ENCODE data around the gene MDC1.
"Not testable (repeated sequence)": the region's sequence is repeated elsewhere in the genome, so short reads cannot be mapped to it uniquely, and the experiment has no call there.

Gene MDC1

DNA sequence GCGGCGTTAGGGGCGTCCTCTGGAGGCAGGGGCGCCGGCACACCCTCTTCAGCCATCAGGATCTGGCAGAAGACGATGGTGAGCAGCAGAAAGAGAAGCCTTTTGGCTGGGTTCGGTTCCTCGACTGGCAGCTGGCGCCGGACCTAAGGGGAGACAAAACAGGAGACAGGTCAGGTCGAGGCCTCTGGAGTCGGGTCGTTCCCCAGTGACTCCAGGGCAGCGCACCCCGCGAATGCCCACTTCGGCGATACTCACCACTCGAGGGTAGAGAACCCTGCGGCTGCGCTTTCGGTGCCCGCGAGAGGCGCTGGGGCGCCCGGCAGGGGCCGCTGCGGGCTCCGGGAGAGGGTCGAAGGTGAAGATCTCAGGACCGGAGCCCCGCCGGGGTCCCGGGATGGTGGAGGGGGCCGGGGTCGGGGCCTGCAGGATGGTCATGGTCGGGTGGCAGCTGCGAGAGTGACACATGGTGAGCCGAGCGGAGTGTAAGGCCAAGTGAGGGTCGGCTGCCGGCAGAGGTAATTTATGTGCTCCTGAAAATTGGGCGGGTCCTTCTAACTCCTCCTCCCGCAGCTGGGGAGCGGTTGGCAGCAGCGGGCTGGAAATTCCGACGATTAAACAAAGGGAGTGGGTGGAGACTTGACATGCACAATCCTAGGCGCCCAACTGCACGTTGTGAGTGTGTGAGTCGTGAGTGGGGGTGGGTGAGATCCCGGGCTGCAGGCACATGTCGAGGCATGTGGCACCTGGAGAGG, 27.1 kb upstream of the MDC1 start, which contains the start of gene IER3:
IER3 (minus strand) TSS at position 494 of the 752 bp plus-strand sequence; CDS start at position 465, 29 bp downstream.
- peak; percentile 77 for DNase-seq

DNA sequence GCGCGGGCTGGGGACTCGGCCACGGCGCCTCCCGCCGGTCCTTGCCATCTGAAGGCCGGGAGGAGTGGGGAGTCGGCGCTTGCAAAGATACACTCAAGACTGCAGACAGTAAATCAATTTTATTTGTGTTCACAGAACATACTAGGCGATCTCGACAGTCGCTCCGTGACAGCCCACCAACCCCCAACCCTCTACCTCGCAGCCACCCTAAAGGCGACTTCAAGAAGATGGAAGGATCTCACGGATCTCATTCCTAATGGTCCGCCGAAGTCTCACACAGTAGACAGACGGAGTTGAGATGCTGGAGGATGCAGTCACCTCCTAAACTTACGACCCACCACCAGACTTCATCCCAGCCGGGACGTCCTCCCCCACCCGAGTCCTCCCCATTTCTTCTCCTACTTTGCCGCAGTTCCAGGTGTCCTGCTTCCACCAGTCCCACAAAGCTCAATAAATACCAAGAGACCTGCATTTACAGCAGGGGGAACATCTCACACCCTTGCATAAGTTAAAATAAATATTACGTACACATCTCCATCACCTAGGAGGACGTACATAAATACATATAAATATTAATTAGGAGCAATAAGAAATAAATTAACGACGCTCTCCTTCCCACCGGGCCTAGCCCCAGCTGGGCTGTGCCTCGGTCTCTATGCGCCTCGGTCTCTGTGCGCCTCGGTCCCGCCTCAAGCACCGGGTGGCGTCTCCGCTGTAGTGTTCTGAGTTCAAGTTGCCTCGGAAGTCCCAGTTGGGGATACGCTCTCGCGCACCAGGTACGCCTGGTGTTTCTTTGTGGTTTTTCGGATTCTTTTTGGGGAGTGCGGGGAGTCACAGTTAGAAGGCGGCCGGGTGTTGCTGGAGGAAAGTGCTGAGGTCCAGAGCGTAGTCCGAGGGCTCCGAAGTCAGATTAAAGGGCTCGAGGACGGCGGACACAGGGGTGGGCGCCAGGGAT, 26.3 kb upstream of the MDC1 start:
- peak; percentile 52 for DNase-seq

DNA sequence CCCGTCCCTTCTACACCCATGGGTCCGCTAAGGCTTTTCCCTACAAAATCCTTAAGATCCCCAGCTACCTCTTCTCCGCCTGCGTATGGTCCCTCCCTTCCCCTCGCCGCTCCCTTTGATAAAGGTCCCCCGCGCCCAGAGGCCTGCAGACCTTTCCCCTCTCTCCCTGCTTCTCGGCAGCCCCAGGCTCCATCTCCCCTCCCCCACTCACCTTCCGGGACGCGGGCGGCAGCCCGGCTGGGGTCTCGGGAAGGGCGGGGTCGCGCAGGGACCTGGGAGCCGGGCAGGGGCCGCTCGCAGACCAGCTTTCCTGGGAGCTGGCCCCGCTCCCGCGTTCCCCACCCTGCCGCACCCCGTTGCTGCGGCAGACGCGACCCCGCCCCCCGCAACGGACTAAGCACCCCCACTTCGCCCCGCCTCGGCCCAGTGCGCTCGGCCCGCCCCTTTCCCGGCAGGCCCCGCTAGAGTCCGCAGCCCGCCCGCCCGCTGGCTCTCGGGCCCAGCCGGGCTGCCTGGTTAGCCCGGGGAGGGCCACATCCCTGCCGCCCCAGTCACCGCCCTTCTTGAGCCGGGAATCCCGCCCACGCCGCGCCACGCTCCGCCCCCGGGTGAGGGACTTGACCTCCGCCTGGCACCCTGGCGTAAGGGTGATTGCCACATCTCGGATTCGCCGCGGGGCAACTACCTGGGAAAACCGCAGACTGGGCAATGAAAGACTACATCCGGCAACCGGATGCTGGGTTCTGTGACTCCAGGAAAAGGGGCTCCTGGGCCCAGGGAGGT, 25.4 kb upstream of the MDC1 start, which contains the start of gene FLOT1:
FLOT1 (minus strand) TSS at position 372 of the 783 bp plus-strand sequence. CDS start 498 bp downstream, outside the sequence.
- DNase-seq = peak; percentile 96

DNA sequence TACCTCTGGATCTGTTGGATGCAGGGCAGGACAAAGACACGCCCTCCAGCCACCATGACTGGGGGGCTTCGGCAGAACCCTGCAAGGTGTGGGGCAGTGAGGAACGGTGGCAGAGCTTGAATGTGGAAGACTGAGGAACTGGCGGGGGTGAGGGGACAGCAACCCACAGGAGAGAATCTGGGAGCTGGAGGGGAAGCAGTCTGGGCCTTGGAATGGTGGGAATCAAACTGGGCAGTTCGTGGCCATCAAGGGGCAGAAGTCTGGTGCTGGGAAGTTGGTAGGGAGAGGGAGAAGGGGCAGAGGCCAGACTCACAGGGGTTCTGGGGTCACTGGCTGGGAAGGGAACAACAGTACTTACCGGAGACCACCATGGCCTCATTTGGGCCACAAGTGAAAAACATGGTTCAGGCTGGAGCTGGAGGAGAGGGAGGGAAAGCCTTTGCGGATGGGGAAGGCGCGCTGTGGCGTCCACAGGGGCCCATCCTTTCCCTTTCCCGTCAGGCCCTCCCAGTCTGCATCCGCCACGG, 24.8 kb upstream of the MDC1 start:
- DNase-seq = no peak

DNA sequence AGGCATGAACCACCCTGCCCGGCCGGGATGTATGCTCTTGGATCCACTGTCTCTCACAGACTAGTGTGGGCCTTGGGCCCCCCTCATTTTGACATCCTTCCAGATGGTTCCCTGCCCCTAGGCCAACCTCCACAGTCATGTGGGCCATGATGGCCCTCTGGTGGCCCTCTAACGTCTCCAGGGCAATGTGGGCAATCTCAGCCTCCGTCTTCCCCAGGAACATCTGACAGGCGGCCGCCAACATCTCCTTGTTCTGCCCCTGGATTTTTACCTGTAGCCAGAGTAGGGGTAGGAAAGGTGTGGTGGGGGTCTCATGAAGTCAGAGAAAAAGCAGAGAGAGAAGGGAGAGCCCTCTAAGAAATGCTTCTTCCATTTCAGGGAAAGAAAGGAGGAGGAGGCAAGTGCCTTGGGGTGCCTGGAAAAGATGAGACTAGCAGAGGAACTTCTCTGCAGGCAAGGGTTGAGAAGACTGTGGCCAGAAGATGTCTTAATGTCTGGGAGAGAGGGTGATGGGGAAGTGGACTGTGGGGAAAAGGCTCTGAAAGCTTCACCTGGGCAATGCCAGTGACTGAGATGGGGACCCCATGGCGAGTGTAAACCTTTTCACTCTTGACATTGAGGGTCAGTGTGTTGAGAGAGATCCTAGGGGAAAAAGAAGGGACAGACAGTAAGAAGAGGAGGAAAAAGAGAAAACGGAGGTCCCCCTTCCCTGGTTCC, 24.1 kb upstream of the MDC1 start:
- DNase-seq = no peak

DNA sequence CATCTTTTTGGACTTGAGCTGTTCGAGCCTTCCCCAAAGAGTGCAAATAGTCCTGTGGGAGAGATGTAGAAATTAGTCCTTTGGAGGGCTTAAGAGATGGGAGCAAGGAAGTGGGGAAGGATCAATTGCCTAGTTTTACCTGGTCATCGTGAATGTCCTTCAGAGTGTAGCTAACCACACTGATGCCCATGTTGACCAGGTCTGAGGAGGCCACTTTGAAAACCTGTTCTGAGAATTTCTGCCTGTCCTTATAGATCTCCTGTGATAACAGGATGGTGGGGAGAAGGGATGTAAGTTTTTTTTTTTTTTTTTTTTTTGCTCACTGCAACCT, 23.4 kb upstream of the MDC1 start:
- no peak for DNase-seq

DNA sequence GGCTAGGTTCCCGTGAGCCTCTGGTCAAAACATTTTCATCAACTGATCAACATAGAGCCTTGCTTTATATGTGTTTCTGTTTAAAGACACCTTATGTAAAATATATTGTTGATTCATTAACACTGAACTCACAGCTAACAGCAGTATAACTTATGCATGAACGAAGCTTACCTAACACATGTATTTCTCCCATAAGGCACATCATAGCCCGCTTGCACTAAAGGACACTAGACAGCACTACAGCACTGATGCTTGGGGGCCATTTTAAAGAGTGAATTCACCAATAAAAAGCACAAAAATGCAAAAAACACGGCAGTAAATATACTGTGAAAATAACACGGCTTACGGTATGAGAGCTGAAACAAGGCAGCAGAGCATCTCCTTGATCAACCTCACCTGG, 21.5 kb upstream of the MDC1 start:
- no peak for DNase-seq

DNA sequence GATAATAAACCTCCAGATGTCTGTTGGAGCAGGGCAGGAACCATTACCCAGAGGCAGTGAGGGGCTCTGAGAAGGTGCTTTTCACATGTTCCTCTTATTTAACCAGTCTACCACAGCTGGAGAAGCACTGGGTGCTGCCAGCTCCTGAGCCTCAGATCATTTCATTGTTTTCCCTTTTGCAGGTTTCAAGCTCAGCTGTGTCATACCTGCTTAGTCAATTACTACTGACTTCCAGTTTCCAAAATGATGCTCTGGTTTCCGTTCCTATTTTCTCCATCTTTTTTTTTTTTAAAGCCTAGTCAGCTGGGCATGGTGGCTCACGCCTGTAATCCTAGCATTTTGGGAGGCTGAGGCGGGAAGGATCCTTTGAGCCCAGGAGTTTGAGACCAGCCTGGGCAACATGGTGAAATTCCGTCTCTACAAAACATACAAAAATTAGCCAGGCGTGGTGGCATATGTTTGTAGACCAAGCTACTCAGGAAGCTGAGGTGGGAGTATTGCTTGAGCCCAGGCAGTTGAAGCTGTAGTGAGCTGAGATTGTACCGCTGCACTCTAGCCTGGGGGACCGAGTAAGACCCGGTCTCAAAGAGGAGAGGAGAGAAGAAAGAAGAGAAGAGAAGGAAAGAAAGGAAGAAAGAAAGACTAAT, 18.7 kb upstream of the MDC1 start:
- DNase-seq = no peak

DNA sequence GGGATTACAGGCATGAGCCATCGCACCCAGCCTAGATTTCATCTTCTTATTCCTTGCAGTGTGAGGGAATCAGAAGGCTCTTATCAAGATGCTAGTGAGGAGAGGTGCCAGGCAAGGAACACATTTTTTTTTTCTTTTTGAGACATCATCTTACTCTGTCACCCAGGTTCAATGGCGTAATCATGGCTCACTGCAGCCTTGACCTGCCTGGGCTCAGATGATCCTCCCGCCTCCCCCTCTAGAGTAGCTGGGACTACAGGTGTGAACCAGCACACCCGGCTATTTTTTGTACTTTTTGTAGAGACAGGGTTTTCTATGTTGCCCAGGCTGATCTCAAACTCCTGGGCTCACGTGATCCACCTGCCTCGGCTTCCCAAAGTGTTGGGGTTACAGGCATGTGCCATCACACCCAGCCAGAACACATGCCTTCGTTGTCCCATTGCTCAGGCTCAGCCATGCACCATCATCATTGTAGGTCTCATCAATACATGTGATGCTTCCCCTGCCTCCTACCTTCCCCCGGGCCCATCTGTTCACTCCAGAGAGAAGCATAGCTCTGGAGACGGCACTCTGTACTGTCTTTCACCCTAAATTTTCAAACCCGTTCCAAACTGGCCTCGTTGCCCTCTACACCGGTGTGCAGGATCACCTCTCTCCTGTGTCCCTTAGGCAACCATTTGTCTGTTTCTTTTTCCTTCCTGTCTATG, 15.3 kb upstream of the MDC1 start:
- no peak for DNase-seq

DNA sequence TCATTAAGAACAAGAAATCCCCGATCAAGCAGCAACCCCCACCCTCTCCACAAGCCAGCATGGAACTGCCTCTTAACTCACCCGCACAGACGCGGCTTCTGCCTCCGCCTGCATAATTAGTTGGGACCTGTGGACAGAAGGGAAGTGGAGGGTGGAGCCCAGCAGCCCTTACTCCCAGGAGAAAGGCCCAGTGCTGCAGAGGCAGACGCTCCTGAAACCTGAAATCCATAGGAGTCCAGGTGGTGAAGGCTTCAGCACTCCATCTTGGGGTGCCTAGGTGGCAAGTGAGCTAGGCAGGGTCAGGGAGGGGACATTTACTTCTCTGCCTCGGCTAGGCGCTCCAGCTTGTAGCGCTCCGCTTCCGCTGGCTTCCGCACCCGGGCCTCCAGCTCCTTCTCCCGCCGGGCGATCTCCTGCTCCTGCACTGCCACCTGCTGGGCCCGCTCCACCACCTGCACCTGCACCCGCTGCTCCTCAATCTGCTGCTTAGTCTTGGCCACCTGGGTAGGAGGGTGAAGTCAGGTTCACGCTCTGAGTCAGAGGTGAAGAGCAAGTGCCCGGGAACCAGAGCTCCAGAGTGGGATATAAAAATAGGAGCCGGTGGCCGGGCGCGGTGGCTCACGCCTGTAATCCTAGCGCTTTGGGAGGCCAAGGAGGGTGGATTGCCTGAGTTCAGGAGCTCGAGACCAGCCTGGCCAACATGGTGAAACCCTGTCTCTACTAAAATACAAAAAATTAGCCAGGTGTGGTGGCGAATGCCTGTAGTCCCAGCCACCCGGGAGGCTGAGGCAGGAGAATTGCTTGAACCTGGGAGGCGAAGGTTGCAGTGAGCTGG, 13.7 kb upstream of the MDC1 start:
- peak; percentile 81 for DNase-seq

DNA sequence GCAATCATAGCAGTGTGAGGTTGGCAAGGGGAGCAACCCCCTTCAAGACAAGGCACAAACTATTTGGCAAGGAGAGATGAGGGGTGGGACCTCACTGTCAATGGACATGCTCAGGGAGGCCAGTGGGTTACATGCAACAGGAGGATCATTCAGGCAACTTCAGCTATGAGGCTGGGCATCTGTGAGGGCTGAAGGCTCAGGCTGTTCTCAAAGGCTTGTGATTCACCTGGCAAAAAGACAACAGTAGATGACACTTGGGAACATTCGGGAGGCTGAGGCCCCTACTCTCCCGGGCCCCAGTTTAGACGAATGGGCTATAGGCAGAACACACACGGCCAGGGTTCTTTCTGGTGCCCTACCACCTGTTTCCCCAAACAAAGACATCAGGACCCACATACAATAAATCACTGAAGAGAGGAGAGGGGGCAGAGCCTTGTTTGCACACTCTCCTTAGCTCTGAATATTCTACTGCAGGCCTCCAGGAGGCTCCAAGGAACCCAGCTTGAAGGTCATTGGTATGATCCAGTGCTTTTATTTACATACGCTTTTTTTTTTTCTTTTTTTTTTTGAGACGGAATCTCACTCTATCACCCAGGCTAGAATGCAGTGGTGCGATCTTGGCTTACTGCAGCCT, 11.0 kb upstream of the MDC1 start:
- no peak for DNase-seq

DNA sequence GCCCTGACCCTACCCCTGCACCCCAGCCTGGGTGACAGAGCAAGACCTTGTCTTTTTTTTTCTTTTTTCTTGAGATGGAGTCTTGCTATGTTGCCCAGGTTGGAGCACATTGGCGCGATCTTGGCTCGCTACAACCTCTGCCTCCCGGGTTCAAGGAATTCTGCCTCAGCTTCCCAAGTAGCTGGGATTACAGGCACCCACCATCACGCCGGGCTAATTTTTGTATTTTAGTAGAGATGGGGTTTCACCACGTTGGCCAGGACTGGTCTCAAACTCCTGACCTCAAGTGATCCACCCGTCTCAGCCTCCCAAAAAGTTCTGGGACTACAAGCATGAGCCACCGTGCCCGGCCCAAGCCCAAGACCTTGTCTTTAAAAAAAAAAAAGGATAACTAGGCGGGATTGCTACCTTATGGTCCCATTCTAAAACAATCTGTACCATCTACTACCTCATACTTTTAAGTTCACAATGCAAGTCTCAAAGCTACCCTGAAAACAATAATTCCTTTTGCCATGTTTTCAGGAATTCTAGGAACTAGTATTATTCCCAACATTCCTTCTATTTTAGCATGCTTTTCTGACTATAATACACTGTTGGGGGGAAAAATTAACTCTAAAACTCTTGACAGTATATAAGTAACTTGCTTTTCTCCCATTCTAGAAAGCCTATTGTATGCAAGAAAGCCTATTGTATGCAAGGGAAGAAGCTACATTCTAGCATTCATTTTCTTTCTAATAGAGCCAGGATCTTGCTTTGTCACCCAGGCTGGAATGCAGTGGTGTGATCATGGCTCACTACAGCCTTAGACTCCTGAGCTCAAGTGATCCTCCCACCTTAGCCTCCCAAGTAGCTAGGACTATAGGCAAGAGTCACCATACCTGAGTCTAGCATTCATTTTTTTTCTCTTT, 9.7 kb upstream of the MDC1 start:
- no peak for DNase-seq

DNA sequence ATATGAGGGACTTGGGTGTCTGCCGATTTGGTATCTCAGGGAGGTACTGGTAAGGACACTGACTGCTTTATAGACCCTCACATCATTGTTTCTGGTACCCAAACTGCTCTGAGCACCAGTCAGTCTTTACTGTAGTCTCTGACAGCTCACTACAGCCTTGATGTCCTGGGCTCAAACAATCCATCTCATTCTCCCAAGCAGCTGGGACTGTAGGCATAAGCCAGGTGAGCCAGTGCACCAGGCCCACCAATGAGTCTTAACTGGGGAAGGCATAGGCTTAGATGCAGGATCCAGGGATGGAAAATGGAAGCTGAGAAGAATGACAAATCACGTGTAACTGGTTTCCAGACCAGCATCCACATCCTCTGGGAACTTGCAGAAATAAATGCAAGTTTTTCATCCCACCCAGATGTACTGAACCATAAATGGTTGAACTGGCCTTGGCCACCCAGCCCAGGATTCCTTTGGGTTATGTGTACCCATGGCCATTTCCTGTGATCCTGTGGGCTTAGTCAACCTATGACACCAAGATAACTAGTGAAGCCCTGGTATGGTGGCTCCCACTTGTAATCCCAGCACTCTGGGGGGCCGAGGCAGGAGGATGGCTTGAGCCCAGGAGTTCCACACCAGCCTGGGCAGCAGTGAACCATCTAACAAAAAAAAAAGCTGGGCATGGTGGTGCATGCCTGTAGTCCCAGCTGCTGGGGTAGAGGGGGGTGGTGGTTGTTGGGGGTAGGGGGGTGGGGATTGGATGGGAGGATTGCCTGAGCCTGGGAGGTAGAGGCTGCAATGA, 8.8 kb upstream of the MDC1 start:
- no peak for DNase-seq

DNA sequence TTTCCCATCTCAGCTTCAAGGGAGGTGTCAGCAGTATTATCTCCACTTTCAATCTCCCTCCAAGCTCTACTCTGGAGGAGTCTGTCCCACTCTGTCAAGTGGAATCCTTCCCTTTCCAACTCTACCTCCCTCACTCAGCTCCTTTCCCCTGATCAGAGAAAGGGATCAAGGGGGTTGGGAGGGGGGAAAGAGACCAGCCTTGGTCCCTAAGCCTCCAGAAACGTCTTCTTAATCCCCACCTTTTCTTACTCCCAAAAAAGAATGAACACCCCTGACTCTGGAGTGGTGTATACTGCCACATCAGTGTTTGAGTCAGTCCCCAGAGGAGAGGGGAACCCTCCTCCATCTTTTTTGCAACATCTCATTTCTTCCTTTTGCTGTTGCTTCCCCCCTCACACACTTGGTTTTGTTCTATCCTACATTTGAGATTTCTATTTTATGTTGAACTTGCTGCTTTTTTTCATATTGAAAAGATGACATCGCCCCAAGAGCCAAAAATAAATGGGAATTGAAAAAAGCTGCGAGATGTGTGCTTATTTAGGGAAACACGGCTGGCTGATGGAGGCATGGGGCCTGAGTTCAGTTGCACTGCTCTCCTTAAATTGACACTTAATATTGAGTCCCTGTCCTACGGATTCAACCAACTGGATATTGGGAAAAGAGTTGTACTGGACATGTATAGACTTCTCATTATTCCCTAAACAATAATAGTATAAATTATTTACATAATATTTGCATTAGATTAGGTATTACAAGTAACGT, 8.0 kb upstream of the MDC1 start:
- no peak for DNase-seq

DNA sequence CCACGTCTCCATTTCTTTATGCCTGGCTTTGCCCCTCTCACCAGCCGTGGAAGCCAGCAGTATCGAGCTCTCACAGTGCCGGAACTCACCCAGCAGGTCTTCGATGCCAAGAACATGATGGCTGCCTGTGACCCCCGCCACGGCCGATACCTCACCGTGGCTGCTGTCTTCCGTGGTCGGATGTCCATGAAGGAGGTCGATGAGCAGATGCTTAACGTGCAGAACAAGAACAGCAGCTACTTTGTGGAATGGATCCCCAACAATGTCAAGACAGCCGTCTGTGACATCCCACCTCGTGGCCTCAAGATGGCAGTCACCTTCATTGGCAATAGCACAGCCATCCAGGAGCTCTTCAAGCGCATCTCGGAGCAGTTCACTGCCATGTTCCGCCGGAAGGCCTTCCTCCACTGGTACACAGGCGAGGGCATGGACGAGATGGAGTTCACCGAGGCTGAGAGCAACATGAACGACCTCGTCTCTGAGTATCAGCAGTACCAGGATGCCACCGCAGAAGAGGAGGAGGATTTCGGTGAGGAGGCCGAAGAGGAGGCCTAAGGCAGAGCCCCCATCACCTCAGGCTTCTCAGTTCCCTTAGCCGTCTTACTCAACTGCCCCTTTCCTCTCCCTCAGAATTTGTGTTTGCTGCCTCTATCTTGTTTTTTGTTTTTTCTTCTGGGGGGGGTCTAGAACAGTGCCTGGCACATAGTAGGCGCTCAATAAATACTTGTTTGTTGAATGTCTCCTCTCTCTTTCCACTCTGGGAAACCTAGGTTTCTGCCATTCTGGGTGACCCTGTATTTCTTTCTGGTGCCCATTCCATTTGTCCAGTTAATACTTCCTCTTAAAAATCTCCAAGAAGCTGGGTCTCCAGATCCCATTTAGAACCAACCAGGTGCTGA, 7.0 kb upstream of the MDC1 start:
- not testable (repeated sequence) for DNase-seq

All from activated CD4-positive, CD25-positive, alpha-beta regulatory T cell treated with anti-CD3 and anti-CD28 coated beads, Interleukin-2, amount 50 U/mL, for 72 hours (primary cell).